Pancreas (tissue), 10 donors: ENCODE results near the gene UNC13B. TPM values are rescaled to one million over a fixed set of nuclear protein-coding genes. Genes with fewer than 3 reads are reported as not detected.

Source experiments
- ATAC-seq, 4 donors: fragments of 200-7000 bp; cut with Tn5 transposase; one replicate each; pipeline versions ENCODE4 v1.8.0 to v1.9.1; 2020; ENCODE audit warnings: mild to moderate bottlenecking in 4 of 4, moderate library complexity in 4 of 4
- DNase-seq, 6 donors: peaks; one replicate each; pipeline ENCODE4 v3.0.0-alpha.2; 2020
- FAIRE-seq: peaks from 2 replicates; lab custom pipeline; 2012; peaks lifted over from hg19 to GRCh38; lab: Jason Lieb, UNC
- H3K27ac ChIP-seq, 4 donors: fragments of 200-600 bp; sonication (generic); 1 replicate in 3 of 4; 2 replicates in 1 of 4; pipeline versions ENCODE4 v1.5.0 to v1.8.0; 2020
- H3K27me3 ChIP-seq, 4 donors: fragments of 200-600 bp; one replicate each; pipeline ENCODE4 v1.8.0; 2021
- H3K36me3 ChIP-seq, 3 donors: fragments of 200-600 bp; sonication (generic) in 1 of 3; one replicate each; pipeline versions ENCODE4 v1.5.0 to v1.8.0; 2020 to 2021
- H3K4me1 ChIP-seq, 3 donors: fragments of 200-600 bp; one replicate each; pipeline ENCODE4 v1.8.0; 2021
- H3K4me3 ChIP-seq, 4 donors: fragments of 200-600 bp; sonication (generic) in 2 of 4; one replicate each; pipeline versions ENCODE4 v1.5.0 to v1.8.0; 2020 to 2021
- H3K9me3 ChIP-seq, 4 donors: fragments of 200-600 bp; one replicate each; pipeline ENCODE4 v1.8.0; 2021
- CTCF ChIP-seq, 4 donors: fragments of 200-600 bp; sonication (generic) in 3 of 4; IDR thresholded peaks; one replicate each; pipeline versions ENCODE4 v1.5.0 to v1.8.0; 2021; ENCODE audit warnings: antibody characterized with exemption in 4 of 4
- WGBS, 2 donors: extraction: QIAGEN DNeasy Blood & Tissue Kit; methylation state at CpG; one replicate each; pipeline ENCODE4 v1.1.7; 2013; 5-methylcytosine and 5-hydroxymethylcytosine counted together
- intact Hi-C, 3 donors: fragments of 100-400 bp; cut with DNase I; formaldehyde crosslinking; loops; one replicate each; pipeline versions ENCODE4 v1.11.1 to v1.14.2; 2022
- polyA plus RNA-seq, 2 donors: library from polyadenylated mRNA; stranded (reverse); fragments of 200-250 nt; gene quantifications; one replicate each; pipeline ENCODE4 v1.2.3, GENCODE V29; 2013
- total RNA-seq, 6 donors: library from RNA; stranded (reverse); fragmentation: NEBNext Ultra II Directional in 4 of 6; extraction: Animal tissue kit (Norgen Biotek cat#: 25700) in 4 of 6; gene quantifications; one replicate each; pipeline versions ENCODE4 v1.2.1 to v1.2.4, GENCODE V29; 2021 to 2023
- donor health status: healthy with polysubstance abuse.
- donor health status: DM: no; HTN: no; CAD: no; lungs with moderate emphysema.
- donor health status: DM: no; HTN: no; CAD: no.
- donor health status: control.
- donor health status: control.
- donor health status: Bipolar disorder and iron deficiency.
- donor health status: DM: yes; HTN: yes; CAD: no.
- donor health status: DM: no; HTN: no; CAD: no.
- donor health status: DM: no; HTN: no; CAD: no.
- donor health status: DM: yes; HTN: yes; CAD: no.

The UNC13B gene
- total and polyA plus RNA-seq, 8 donors, result 13.3 to 33.8 (median 26.1) TPM

GRCh38 chr9:35313916-35314315, 152.1 kb downstream of the UNC13B start:
- H3K36me3 ChIP-seq, result peaks cover 0 to 6% (median 5%) of the 10 kb centered on the region in 3 donors
- no peaks in the 10 kb centered on the region for H3K4me1 ChIP-seq
- no peak for FAIRE-seq
- no peak for TF ChIP-seq CTCF (IDR thresholded peaks at IDR 0.05)
- WGBS, 2 donors, result 93 to 95% methylated on average over 4 of the region's 4 CpGs
- no peak overlapping the region for H3K27ac ChIP-seq
- H3K4me3 ChIP-seq, result no peak overlapping the region
- H3K9me3 ChIP-seq, result no peaks in the 10 kb centered on the region
- intact Hi-C loops, result no loop called here
- no peaks in the 10 kb centered on the region for H3K27me3 ChIP-seq
- no peak for DNase-seq
- no peak for ATAC-seq

GRCh38 chr9:35318741-35319140, 156.9 kb downstream of the UNC13B start:
- 88 to 92% methylated on average over 1 of the region's 1 CpG for WGBS, 2 donors
- DNase-seq, result no peak
- no peak for ATAC-seq
- no peak for TF ChIP-seq CTCF (IDR thresholded peaks at IDR 0.05)
- Histone ChIP-seq H3K4me1 (no peaks in the 10 kb centered on the region), H3K36me3 (peaks cover 0 to 5% (median 0%) of the 10 kb centered on the region in 3 donors), H3K27me3 (no peaks in the 10 kb centered on the region), H3K4me3 (no peak overlapping the region), H3K27ac (no peak overlapping the region), H3K9me3 (no peaks in the 10 kb centered on the region)
- intact Hi-C loops, result no loop called here
- FAIRE-seq, result no peak

- H3K4me3 ChIP-seq, result no peak overlapping the region
- no peaks in the 10 kb centered on the region for H3K27me3 ChIP-seq
- no peaks in the 10 kb centered on the region for H3K9me3 ChIP-seq
- ATAC-seq, result no peak
- H3K27ac ChIP-seq, result no peak overlapping the region
- no peak for FAIRE-seq
- no peaks in the 10 kb centered on the region for H3K36me3 ChIP-seq
- intact Hi-C loops, result no loop called here
- WGBS, 2 donors, result 91 to 95% methylated on average over 8 of the region's 8 CpGs
- no peaks in the 10 kb centered on the region for H3K4me1 ChIP-seq
- DNase-seq, result no peak
- no peak for TF ChIP-seq CTCF (IDR thresholded peaks at IDR 0.05)
Measured at GRCh38 chr9:35322075-35322885, 160.5 kb downstream of the UNC13B start.

- WGBS, 2 donors, result 90 to 97% methylated on average over 3 of the region's 3 CpGs
- Histone ChIP-seq H3K9me3 (no peaks in the 10 kb centered on the region), H3K27ac (no peak overlapping the region), H3K27me3 (no peaks in the 10 kb centered on the region), H3K4me3 (no peak overlapping the region), H3K4me1 (no peaks in the 10 kb centered on the region), H3K36me3 (no peaks in the 10 kb centered on the region)
- no peak for DNase-seq
- no peak for FAIRE-seq
- intact Hi-C loops, result no loop called here
- no peak for ATAC-seq
- TF ChIP-seq CTCF (IDR thresholded peaks at IDR 0.05), result no peak
Measured at GRCh38 chr9:35324966-35325365, 163.2 kb downstream of the UNC13B start.

- no peak for TF ChIP-seq CTCF (IDR thresholded peaks at IDR 0.05)
- WGBS, 2 donors, result 95 to 96% methylated on average over 1 of the region's 1 CpG
- Histone ChIP-seq H3K4me3 (no peak overlapping the region), H3K27ac (no peak overlapping the region), H3K27me3 (no peaks in the 10 kb centered on the region), H3K36me3 (no peaks in the 10 kb centered on the region), H3K4me1 (no peaks in the 10 kb centered on the region), H3K9me3 (no peaks in the 10 kb centered on the region)
- ATAC-seq, result no peak
- DNase-seq, result no peak
- no peak for FAIRE-seq
- intact Hi-C loops, result no loop called here
Measured at GRCh38 chr9:35333551-35333950, 171.7 kb downstream of the UNC13B start.
